ENCODE data around the gene RPS14.
A peak's percentile ranks its signal among the peaks of the same experiment; 100 is the strongest.
"Not testable (repeated sequence)": the region's sequence is repeated elsewhere in the genome, so short reads cannot be mapped to it uniquely, and the experiment has no call there.

The RPS14 gene

GRCh38 chr5:150479416-150479815 lies 29.9 kb upstream of the RPS14 start:
- no peak for DNase-seq

GRCh38 chr5:150476568-150476967 lies 27.0 kb upstream of the RPS14 start:
- not testable (repeated sequence) for DNase-seq

GRCh38 chr5:150473673-150474358 lies 24.3 kb upstream of the RPS14 start:
- no peak for DNase-seq

GRCh38 chr5:150469718-150470469 lies 20.4 kb upstream of the RPS14 start:
- DNase-seq = no peak

- DNase-seq = no peak
Measured at GRCh38 chr5:150468206-150468605, 18.7 kb upstream of the RPS14 start.

- DNase-seq = no peak
Measured at GRCh38 chr5:150465927-150466326, 16.4 kb upstream of the RPS14 start.

GRCh38 chr5:150464554-150465012 lies 15.0 kb upstream of the RPS14 start:
- no peak for DNase-seq

- peak; percentile 87 for DNase-seq
Measured at GRCh38 chr5:150461231-150461630, 11.7 kb upstream of the RPS14 start.

GRCh38 chr5:150460781-150461180 lies 11.2 kb upstream of the RPS14 start:
- DNase-seq = no peak

- DNase-seq = no peak
Measured at GRCh38 chr5:150458802-150459557, 9.4 kb upstream of the RPS14 start.

GRCh38 chr5:150457562-150458240 lies 8.2 kb upstream of the RPS14 start:
- no peak for DNase-seq

GRCh38 chr5:150457121-150457520 lies 7.6 kb upstream of the RPS14 start:
- DNase-seq = no peak

GRCh38 chr5:150454492-150455229 lies 5.1 kb upstream of the RPS14 start:
- DNase-seq = no peak

GRCh38 chr5:150454027-150454426 lies 4.5 kb upstream of the RPS14 start:
- not testable (repeated sequence) for DNase-seq

- no peak for DNase-seq
Measured at GRCh38 chr5:150452914-150453313, 3.4 kb upstream of the RPS14 start.

GRCh38 chr5:150451594-150451993 lies 2.1 kb upstream of the RPS14 start:
- no peak for DNase-seq

- no peak for DNase-seq
Measured at GRCh38 chr5:150448952-150449516, 505 bp downstream of the RPS14 start.

GRCh38 chr5:150448334-150448733 lies 1.2 kb downstream of the RPS14 start:
- DNase-seq = no peak

GRCh38 chr5:150447188-150447587 lies 2.4 kb downstream of the RPS14 start:
- no peak for DNase-seq

GRCh38 chr5:150446583-150446982 lies 3.0 kb downstream of the RPS14 start:
- no peak for DNase-seq

GRCh38 chr5:150446088-150446487 lies 3.5 kb downstream of the RPS14 start:
- no peak for DNase-seq

- no peak for DNase-seq
Measured at GRCh38 chr5:150444770-150445169, 4.8 kb downstream of the RPS14 start.
